ENCODE data around the gene APBA3. TPM values are rescaled to one million over a fixed set of nuclear protein-coding genes. Genes with fewer than 3 reads are reported as not detected.

Gene APBA3
- total and polyA plus RNA-seq, 2 of the 4 experiments (the other 2 are of a cell fraction), result 9.5 to 18.4 TPM

DNA sequence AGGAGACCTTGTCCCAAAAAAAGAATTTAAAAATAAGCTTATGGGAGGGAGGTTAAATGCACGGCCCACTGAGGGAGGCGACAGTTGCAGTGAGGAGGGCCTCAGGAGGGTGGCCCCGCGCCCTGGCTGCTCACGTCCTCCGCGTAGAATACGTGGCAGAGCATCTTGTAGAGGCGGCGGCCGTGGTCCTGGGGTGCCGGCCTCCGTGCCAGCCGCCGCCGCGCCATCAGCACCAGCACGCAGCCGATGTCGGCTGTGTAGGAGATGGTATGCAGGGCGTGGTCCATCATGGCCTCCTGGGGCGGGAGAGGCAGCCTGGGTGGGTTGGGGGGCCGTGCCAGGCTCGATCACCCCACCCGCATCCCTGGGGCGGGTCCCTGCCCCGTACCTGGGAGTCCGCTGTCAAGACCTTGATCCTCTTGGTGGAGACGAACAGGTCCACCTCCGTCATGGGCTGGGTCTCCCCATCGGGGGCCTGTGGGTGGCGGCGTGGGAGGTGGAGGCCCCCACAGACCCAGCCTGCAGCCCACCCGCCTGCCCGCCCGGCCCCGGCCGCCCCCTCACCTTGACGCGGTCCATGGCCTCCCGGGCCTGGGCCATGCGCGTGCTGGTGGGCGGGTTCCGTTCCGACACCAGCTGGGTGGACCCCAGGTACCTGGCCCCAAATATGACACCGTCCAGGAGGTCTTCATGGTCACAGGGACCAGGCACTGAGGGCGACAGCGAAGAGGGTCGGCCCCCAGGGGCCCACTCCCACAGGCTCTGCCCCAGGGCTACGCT, 7.7 kb downstream of the APBA3 start:
- no peak overlapping the region for H2BK5ac ChIP-seq (ENCODE audit: low read depth, low read length, poor library complexity, severe bottlenecking)
- intact Hi-C loops (cut with micrococcal nuclease), result no loop called here
- no peak overlapping the region for H2AFZ ChIP-seq (replicated peaks; ENCODE audit: low read length, poor library complexity)
- no peak overlapping the region for H3K56ac ChIP-seq (ENCODE audit: extremely low read depth, insufficient read depth, low read length)
- TF ChIP-seq POLR2A (IDR thresholded peaks at IDR 0.05; ENCODE audit: low read depth, low read length), result no peak
- no peak for TF ChIP-seq RAD21 (IDR thresholded peaks at IDR 0.05; ENCODE audit: low read length)
- TF ChIP-seq CTCF (conservative IDR thresholded peaks at IDR 0.05; ENCODE audit: low read depth, low read length), result no peak
- TF ChIP-seq CHD1 (IDR thresholded peaks at IDR 0.05; ENCODE audit: low read depth, low read length), result no peak
- no peak for TF ChIP-seq MAZ (IDR thresholded peaks at IDR 0.05; ENCODE audit: borderline replicate concordance, low read depth, low read length)
- TF ChIP-seq, protein P1, sequence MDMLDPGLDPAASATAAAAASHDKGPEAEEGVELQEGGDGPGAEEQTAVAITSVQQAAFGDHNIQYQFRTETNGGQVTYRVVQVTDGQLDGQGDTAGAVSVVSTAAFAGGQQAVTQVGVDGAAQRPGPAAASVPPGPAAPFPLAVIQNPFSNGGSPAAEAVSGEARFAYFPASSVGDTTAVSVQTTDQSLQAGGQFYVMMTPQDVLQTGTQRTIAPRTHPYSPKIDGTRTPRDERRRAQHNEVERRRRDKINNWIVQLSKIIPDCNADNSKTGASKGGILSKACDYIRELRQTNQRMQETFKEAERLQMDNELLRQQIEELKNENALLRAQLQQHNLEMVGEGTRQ (IDR thresholded peaks at IDR 0.05; ENCODE audit: low read depth, low read length), result no peak
- no peak for TF ChIP-seq CEBPB (IDR thresholded peaks at IDR 0.05; ENCODE audit: low read depth, low read length)
- no peak for TF ChIP-seq MXI1 (IDR thresholded peaks at IDR 0.05; ENCODE audit: borderline replicate concordance, low read depth, low read length)
- no peak for TF ChIP-seq BHLHE40 (IDR thresholded peaks at IDR 0.05; ENCODE audit: low read depth, low read length)
- no peak for TF ChIP-seq NFE2L2 (IDR thresholded peaks at IDR 0.05; ENCODE audit: low read depth, low read length)
- TF ChIP-seq FOS (IDR thresholded peaks at IDR 0.05; ENCODE audit: low read depth, low read length), result no peak
- no peak for TF ChIP-seq RFX5 (IDR thresholded peaks at IDR 0.05; ENCODE audit: low read depth, low read length)
- no peak overlapping the region for H3K23ac ChIP-seq (ENCODE audit: low read depth, low read length)
- ATAC-seq (ENCODE audit: low read depth), result no peak
- no peak overlapping the region for H3K4ac ChIP-seq (ENCODE audit: low read depth, low read length)
- no peak overlapping the region for H3K18ac ChIP-seq (ENCODE audit: low read depth, low read length)
- CTCF ChIA-PET, result no interaction called here
- BruUV-seq (replicated peaks), result no TSS peak
- H3K4me3 ChIP-seq (ENCODE audit: insufficient read depth, low read depth, low read length), result no peak overlapping the region
- no peaks in the 10 kb centered on the region for H3K9me1 ChIP-seq (ENCODE audit: insufficient read depth, low read length)
- peaks cover 24% of the 10 kb centered on the region; the same call in 1 of the 2 replicates for H3K36me3 ChIP-seq (ENCODE audit: control insufficient read depth, insufficient read depth, low read length)
- POLR2A ChIA-PET (ENCODE audit: unreplicated experiment), result no interaction called here
- no peak overlapping the region for H4K8ac ChIP-seq (ENCODE audit: low read depth in 2 of 2, low read length in 2 of 2)
- H3K4me2 ChIP-seq (ENCODE audit: low read depth, low read length), result no peak overlapping the region
- H3K27ac ChIP-seq (ENCODE audit: insufficient read depth, low read length), result no peak overlapping the region
- no peaks in the 10 kb centered on the region; a peak in 1 of 4 replicates for H3K79me1 ChIP-seq (ENCODE audit: low read depth in 1 of 2, low read length in 2 of 2)
- in situ Hi-C loops (cut with MboI; ENCODE audit: low sequenced_read_pairs), result no loop called here
- no peak overlapping the region for H2AK5ac ChIP-seq (ENCODE audit: low read depth, low read length)
- H2AK9ac ChIP-seq (replicated peaks; ENCODE audit: low read depth, low read length, poor library complexity), result no peak overlapping the region
- no peak overlapping the region for H2BK15ac ChIP-seq (ENCODE audit: low read depth, low read length)
- no peak for DNase-seq
- H3K9ac ChIP-seq (ENCODE audit: low read depth, low read length), result no peak overlapping the region
- H2BK20ac ChIP-seq (ENCODE audit: low read depth, low read length), result no peak overlapping the region
- no peaks in the 10 kb centered on the region for H3K4me1 ChIP-seq (ENCODE audit: control insufficient read depth, insufficient read depth, low read length)
- H2BK120ac ChIP-seq (ENCODE audit: low read depth, low read length), result no peak overlapping the region
- no peaks in the 10 kb centered on the region for H3K9me3 ChIP-seq (ENCODE audit: control insufficient read depth, insufficient read depth, low read length)
- H3K27me3 ChIP-seq (ENCODE audit: control insufficient read depth, insufficient read depth, low read length), result no peaks in the 10 kb centered on the region
- no peak overlapping the region for H3K14ac ChIP-seq (replicated peaks; ENCODE audit: low read depth, low read length)
- WGBS, 2 experiments (ENCODE audit: extremely low coverage in 2 of 2, insufficient read length in 1 of 2), result 93% methylated on average over 26 of the region's 51 CpGs; no CpG with 5 or more reads in 1 of the 2 experiments
- dilution Hi-C loops (cut with HindIII; ENCODE audit: low sequenced_read_pairs, unreplicated experiment), result no loop called here
- H4K20me1 ChIP-seq (ENCODE audit: insufficient read depth, low read length), result no peaks in the 10 kb centered on the region
- H4K5ac ChIP-seq (ENCODE audit: low read depth, low read length), result no peak overlapping the region
- no peak overlapping the region for H4K91ac ChIP-seq (ENCODE audit: insufficient read depth, low read depth, low read length)
